ENCODE results near the gene AFMID. TPM values are rescaled to one million over a fixed set of nuclear protein-coding genes. Genes with fewer than 3 reads are reported as not detected.

AFMID gene
- total RNA-seq, 1 donor from 2014 or later = 26.5 TPM

DNA sequence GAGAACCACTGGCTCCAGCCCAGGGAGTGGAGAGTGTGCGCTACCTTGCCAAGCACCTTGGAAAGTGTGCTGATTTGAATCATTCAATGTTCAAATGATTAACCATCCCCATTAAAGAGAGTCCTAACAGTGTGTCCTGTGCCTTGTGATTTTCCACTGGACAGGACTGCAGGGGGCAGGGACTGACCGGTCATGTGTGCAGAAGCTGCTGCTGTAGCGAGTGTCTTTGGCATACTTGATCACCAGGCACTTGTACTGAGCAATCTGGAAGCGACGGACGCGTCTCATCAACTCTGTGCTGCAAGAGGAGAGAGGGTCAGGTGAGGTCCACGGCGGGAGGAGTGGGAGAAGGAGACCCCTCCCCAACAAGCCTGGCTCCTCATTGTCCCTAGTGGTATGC is 2.3 kb upstream of the AFMID start:
- Mint-ChIP-seq H3K4me1 (ENCODE audit: low read depth) (peaks cover 14% of the 10 kb centered on the region), H3K27me3 (no peaks in the 10 kb centered on the region), H3K27ac (no peak overlapping the region), H3K36me3 (ENCODE audit: insufficient read depth) (peaks cover 6% of the 10 kb centered on the region), H3K4me3 (ENCODE audit: low read depth) (peak overlapping the region; percentile 27), H3K9me3 (ENCODE audit: low read depth) (no peaks in the 10 kb centered on the region)
- DNase-seq (ENCODE audit: low spot score, unreplicated experiment) = no peak
- TF ChIP-seq, protein P1, sequence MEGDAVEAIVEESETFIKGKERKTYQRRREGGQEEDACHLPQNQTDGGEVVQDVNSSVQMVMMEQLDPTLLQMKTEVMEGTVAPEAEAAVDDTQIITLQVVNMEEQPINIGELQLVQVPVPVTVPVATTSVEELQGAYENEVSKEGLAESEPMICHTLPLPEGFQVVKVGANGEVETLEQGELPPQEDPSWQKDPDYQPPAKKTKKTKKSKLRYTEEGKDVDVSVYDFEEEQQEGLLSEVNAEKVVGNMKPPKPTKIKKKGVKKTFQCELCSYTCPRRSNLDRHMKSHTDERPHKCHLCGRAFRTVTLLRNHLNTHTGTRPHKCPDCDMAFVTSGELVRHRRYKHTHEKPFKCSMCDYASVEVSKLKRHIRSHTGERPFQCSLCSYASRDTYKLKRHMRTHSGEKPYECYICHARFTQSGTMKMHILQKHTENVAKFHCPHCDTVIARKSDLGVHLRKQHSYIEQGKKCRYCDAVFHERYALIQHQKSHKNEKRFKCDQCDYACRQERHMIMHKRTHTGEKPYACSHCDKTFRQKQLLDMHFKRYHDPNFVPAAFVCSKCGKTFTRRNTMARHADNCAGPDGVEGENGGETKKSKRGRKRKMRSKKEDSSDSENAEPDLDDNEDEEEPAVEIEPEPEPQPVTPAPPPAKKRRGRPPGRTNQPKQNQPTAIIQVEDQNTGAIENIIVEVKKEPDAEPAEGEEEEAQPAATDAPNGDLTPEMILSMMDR (IDR thresholded peaks at IDR 0.05; ENCODE audit: unreplicated experiment) = no peak

GRCh38 chr17:78185981-78186691 is 1.0 kb upstream of the AFMID start:
- H3K27me3 Mint-ChIP-seq = no peaks in the 10 kb centered on the region
- TF ChIP-seq, protein P1 (IDR thresholded peaks at IDR 0.05; ENCODE audit: unreplicated experiment) = no peak
- H3K9me3 Mint-ChIP-seq (ENCODE audit: low read depth) = no peaks in the 10 kb centered on the region
- DNase-seq (ENCODE audit: low spot score, unreplicated experiment) = no peak
- peak overlapping the region; percentile 83 for H3K27ac Mint-ChIP-seq
- peaks cover 14% of the 10 kb centered on the region for H3K4me1 Mint-ChIP-seq (ENCODE audit: low read depth)
- H3K36me3 Mint-ChIP-seq (ENCODE audit: insufficient read depth) = peaks cover 4% of the 10 kb centered on the region
- H3K4me3 Mint-ChIP-seq (ENCODE audit: low read depth) = peak overlapping the region; percentile 82

DNA sequence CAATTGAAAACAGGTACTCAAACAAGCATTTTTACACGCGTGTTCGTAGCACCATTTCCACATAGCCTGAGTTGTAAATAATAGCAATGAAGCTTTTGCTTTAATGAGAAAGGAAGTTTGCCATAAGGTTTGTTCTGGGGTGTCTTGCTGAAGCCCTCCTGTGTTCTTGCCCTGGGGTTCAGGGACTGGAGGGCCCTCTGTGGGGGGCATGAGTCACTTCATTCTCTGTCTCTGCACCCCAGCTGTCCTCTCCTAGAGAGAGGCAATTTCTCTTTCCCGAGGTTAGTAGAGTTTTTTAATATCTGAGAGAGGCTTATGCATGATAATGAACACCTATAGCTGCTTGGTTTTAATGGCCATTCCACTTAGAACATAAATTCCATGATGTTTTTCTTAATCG is 9.6 kb downstream of the AFMID start:
- H3K36me3 Mint-ChIP-seq (ENCODE audit: insufficient read depth) = peaks cover 5% of the 10 kb centered on the region
- no peaks in the 10 kb centered on the region for H3K9me3 Mint-ChIP-seq (ENCODE audit: low read depth)
- H3K27me3 Mint-ChIP-seq = no peaks in the 10 kb centered on the region
- TF ChIP-seq, protein P1 (IDR thresholded peaks at IDR 0.05; ENCODE audit: unreplicated experiment) = no peak
- no peak overlapping the region for H3K27ac Mint-ChIP-seq
- DNase-seq (ENCODE audit: low spot score, unreplicated experiment) = no peak
- no peak overlapping the region for H3K4me3 Mint-ChIP-seq (ENCODE audit: low read depth)
- peaks cover 8% of the 10 kb centered on the region for H3K4me1 Mint-ChIP-seq (ENCODE audit: low read depth)

DNA sequence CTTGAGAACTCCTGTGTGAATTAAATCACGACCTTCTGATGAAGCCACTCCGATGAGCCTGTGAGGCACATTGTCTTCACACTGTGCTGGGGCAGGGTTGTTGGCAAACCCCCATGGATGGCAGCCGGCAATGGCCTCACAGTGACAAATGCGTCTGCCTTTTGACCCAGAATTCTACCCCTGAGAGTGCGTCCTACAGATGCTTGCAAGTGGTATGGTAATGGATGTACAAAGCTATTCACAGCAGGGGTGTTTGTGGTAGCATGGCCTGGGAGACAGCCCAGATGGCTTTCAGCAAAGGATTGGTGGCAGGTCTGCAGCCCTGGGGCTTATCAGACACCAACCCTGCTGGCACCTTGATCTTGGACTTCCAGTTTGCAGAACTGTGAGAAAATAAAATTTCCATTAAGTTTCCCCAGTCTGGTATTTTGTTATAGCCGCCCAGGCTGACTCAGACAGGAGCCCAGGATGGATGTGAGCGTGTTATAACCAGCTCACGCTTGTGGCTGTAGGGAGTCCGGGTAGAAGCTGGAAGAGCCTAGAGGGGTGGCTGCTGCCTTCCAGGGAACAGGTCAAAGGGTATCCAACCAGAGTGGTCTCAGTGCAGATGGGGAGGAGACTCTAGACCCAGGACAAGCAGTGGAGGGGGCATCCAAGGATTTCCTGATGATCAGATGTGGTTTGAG is 10.1 kb downstream of the AFMID start:
- Mint-ChIP-seq H3K27me3 (no peaks in the 10 kb centered on the region), H3K27ac (no peak overlapping the region), H3K4me1 (ENCODE audit: low read depth) (peaks cover 8% of the 10 kb centered on the region), H3K36me3 (ENCODE audit: insufficient read depth) (peaks cover 5% of the 10 kb centered on the region), H3K9me3 (ENCODE audit: low read depth) (no peaks in the 10 kb centered on the region), H3K4me3 (ENCODE audit: low read depth) (no peak overlapping the region)
- no peak for DNase-seq (ENCODE audit: low spot score, unreplicated experiment)
- TF ChIP-seq, protein P1 (IDR thresholded peaks at IDR 0.05; ENCODE audit: unreplicated experiment) = no peak

DNA sequence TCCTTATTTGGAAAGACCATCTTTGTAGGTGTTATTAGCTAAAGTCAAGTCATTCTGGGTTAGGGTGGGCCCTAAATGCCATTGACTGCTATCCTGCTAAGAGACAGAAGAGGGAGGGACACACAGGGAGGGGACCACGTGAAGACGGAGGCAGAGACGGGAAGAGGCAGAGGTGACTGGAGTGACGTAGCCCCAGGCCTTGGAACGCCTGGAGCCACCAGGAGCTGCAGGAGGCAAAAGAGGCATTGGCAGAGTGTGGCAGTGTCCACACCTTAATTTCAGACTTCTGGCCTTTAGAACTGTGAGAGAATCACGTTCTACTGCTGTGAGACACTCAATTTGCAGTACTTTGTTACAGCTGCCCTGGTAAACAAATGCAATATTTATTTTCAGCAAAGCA is 13.3 kb downstream of the AFMID start:
- H3K36me3 Mint-ChIP-seq (ENCODE audit: insufficient read depth) = peaks cover 4% of the 10 kb centered on the region
- H3K27me3 Mint-ChIP-seq = no peaks in the 10 kb centered on the region
- H3K4me1 Mint-ChIP-seq (ENCODE audit: low read depth) = peaks cover 8% of the 10 kb centered on the region
- TF ChIP-seq, protein P1 (IDR thresholded peaks at IDR 0.05; ENCODE audit: unreplicated experiment) = no peak
- no peak overlapping the region for H3K4me3 Mint-ChIP-seq (ENCODE audit: low read depth)
- no peak overlapping the region for H3K27ac Mint-ChIP-seq
- no peak for DNase-seq (ENCODE audit: low spot score, unreplicated experiment)
- H3K9me3 Mint-ChIP-seq (ENCODE audit: low read depth) = no peaks in the 10 kb centered on the region

Data from progenitor cell of endocrine pancreas (in vitro differentiated cells).